ENCODE results near the gene SNX24. TPM values are rescaled to one million over a fixed set of nuclear protein-coding genes. Genes with fewer than 3 reads are reported as not detected.
"Not testable (repeated sequence)": the region's sequence is repeated elsewhere in the genome, so short reads cannot be mapped to it uniquely, and the experiment has no call there.

Gene SNX24
- total and polyA plus RNA-seq, 5 donors = 11.3 to 14.9 (median 13.4) TPM

DNA sequence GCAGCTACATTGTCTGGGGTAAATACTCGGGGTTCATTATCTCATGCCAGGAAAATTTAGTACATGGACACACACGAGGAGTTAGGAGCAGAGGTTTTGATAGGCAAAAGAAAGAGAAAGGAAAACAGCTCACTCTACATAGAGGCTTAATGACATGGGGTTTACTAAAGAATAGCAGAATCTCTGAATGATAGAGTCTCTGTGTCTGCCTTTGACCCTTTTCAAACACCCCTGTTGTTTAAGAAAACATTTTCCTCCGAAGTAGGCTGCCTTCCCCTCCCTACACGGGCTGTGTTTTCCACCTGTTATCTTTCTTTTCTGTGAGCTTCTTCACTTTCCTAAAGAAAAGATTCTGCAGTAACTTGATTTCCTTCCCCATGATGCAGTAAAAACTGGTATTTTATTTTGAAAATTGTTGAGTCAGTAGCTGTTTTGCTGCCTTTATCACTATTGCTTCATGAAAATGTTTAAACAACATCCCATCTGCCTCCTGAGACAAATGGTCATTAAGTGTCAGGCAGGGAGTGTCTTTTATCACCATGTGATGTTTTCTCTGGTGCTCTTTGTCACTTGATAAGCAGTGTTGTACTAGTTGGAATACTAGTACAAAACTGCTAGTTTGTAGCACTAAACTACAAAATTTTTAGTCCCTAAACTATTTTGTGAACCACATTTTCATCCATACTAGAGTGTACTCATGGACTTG is 114.5 kb downstream of the SNX24 start:
- WGBS = 48% methylated on average over 4 of the region's 4 CpGs
- H3K4me3 ChIP-seq (ENCODE audit: low read length) = no peak overlapping the region
- no peak overlapping the region for H3K27ac ChIP-seq (ENCODE audit: low read length)
- no peaks in the 10 kb centered on the region for H3K27me3 ChIP-seq (ENCODE audit: control insufficient read depth, insufficient read depth)
- no peaks in the 10 kb centered on the region for H3K4me1 ChIP-seq (ENCODE audit: control insufficient read depth, insufficient read depth, low read length)
- intact Hi-C loops (cut with DNase I) = no loop called here
- no peak for ATAC-seq
- DNase-seq = no peak
- H3K9me3 ChIP-seq (ENCODE audit: control insufficient read depth, low read length) = no peaks in the 10 kb centered on the region

DNA sequence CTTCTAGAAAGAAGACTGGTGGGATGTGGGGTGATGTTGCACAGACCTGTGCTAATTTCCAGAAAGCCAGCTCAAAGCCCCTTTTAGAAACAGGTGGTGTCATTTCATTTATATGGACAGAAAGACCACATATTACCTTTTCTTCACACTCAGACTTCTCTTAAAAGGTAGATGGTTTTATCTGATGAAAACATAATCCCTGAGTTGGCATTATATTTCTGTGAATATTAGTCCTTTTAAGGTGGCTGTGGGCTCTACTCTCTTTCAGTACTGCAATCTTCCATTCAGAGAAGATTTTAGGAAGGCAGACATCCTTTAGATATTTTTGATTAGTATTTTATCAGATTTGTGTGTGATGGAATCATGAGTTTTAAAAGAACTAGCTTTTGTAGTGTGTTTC is 117.9 kb downstream of the SNX24 start:
- intact Hi-C loops (cut with DNase I) = no loop called here
- DNase-seq = no peak
- H3K27ac ChIP-seq (ENCODE audit: low read length) = no peak overlapping the region
- H3K4me3 ChIP-seq (ENCODE audit: low read length) = no peak overlapping the region
- no peaks in the 10 kb centered on the region for H3K9me3 ChIP-seq (ENCODE audit: control insufficient read depth, low read length)
- no peaks in the 10 kb centered on the region for H3K4me1 ChIP-seq (ENCODE audit: control insufficient read depth, insufficient read depth, low read length)
- no peaks in the 10 kb centered on the region for H3K27me3 ChIP-seq (ENCODE audit: control insufficient read depth, insufficient read depth)
- no peak for ATAC-seq

DNA sequence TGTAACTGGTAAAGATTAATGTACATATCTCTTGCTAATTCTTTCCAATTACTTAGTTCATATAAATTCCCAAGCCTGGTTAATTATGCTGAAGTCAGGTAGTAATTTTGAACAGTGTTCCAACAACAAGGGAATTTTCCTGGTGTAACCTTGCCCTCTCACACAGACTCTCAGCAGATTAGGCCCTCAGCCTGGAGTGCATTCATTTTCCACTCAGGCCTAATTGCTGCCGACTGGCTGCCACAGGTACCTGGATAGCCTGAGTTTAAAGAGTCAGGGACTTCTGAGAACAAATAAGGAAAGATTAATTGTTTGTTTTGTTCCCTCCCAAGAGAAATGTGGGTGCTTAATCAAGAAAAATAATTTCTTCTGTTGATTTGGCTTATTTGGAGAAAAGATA is 119.7 kb downstream of the SNX24 start:
- H3K4me3 ChIP-seq (ENCODE audit: low read length) = no peak overlapping the region
- H3K9me3 ChIP-seq (ENCODE audit: control insufficient read depth, low read length) = no peaks in the 10 kb centered on the region
- WGBS = 73% methylated on average over 1 of the region's 1 CpG
- intact Hi-C loops (cut with DNase I) = no loop called here
- H3K4me1 ChIP-seq (ENCODE audit: control insufficient read depth, insufficient read depth, low read length) = no peaks in the 10 kb centered on the region
- ATAC-seq (no peak), DNase-seq (no peak)
- H3K27ac ChIP-seq (ENCODE audit: low read length) = no peak overlapping the region
- H3K27me3 ChIP-seq (ENCODE audit: control insufficient read depth, insufficient read depth) = no peaks in the 10 kb centered on the region

DNA sequence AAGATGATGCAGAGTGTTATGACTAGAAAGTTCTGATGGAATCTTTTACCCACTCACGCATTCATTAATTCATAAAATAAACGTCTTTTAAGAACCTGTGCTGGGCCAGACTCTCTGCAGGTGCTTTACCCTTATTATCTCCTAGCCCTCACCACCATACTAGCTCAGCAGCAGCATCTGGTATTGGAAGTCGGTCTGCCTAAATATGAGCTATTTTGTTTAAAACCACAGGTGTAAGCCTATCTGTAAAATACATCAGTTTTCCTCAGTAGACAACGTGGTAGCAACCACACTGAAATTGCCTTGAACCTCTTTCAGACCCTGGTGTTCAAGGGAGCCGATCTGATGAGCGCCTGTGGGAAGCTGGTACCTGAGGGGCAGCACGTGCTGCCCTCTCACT is 121.7 kb downstream of the SNX24 start:
- no peak for ATAC-seq
- Histone ChIP-seq H3K27me3 (ENCODE audit: control insufficient read depth, insufficient read depth) (no peaks in the 10 kb centered on the region), H3K9me3 (ENCODE audit: control insufficient read depth, low read length) (no peaks in the 10 kb centered on the region), H3K4me1 (ENCODE audit: control insufficient read depth, insufficient read depth, low read length) (no peaks in the 10 kb centered on the region), H3K4me3 (ENCODE audit: low read length) (no peak overlapping the region), H3K27ac (ENCODE audit: low read length) (no peak overlapping the region)
- 95% methylated on average over 7 of the region's 7 CpGs for WGBS
- intact Hi-C loops (cut with DNase I) = no loop called here
- DNase-seq = no peak

DNA sequence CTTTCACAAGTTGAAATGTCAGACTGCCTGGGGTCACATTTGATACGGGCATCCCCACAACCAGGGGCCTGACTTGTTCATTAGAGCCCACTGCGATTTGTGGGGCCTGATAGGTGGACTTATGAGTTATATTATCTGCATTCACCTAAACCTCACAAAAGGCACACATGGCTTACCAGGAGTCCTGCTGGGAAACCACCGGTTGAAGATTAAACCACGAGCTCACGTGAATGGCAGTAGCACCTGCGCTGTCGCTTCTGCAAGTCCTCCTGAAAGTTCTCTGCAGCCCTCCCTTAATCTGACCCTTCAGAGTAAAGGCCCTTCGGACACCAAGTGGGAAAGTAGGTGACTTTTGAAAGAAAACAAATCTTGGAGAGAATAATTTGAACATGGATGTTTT is 122.2 kb downstream of the SNX24 start:
- Histone ChIP-seq H3K4me1 (ENCODE audit: control insufficient read depth, insufficient read depth, low read length) (no peaks in the 10 kb centered on the region), H3K27ac (ENCODE audit: low read length) (no peak overlapping the region), H3K4me3 (ENCODE audit: low read length) (no peak overlapping the region), H3K9me3 (ENCODE audit: control insufficient read depth, low read length) (no peaks in the 10 kb centered on the region), H3K27me3 (ENCODE audit: control insufficient read depth, insufficient read depth) (no peaks in the 10 kb centered on the region)
- 83% methylated on average over 8 of the region's 8 CpGs for WGBS
- no peak for DNase-seq
- intact Hi-C loops (cut with DNase I) = no loop called here
- no peak for ATAC-seq

DNA sequence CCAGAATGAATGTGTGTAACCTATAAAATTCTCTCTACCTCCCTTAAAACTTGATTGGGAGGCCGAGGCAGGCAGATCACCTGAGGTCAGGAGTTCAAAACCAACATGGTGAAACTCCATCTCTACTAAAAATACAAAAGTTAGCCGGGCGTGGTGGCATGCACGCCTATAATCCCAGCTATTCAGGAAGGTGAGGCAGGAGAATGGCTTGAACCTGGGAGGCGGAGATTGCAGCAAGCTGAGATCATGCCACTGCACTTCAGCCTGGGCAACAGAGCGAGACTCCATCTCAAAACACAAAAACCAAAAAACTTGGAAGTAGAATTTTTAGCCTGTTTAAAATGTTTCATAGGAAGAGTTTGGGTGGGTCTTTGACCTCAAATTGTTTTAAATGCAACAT is 122.6 kb downstream of the SNX24 start:
- H3K9me3 ChIP-seq (ENCODE audit: control insufficient read depth, low read length); H3K27ac ChIP-seq (ENCODE audit: low read length); H3K4me3 ChIP-seq (ENCODE audit: low read length); H3K4me1 ChIP-seq (ENCODE audit: control insufficient read depth, insufficient read depth, low read length); DNase-seq; ATAC-seq; H3K27me3 ChIP-seq (ENCODE audit: control insufficient read depth, insufficient read depth); intact Hi-C loops (cut with DNase I): not testable (repeated sequence)
- 92% methylated on average over 6 of the region's 6 CpGs for WGBS

DNA sequence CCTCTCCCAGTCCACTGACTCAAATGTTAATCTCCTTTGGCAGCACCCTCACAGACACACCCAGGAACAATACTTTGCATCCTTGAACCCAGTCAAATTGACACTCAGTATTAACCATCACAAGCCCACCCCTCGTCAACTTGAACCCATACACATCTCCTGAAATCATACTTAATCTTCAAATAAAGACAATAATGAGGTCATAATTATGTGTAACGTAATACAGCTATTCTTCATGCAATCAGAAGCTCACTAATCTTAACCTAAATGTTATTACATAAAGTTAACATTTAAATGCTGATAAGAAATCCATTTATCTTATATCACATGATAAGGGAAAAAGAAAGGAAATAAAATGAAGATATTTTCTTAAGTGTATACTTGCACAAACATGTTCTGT is 125.9 kb downstream of the SNX24 start:
- H3K9me3 ChIP-seq (ENCODE audit: control insufficient read depth, low read length) = no peaks in the 10 kb centered on the region
- intact Hi-C loops (cut with DNase I) = no loop called here
- no peak overlapping the region for H3K4me3 ChIP-seq (ENCODE audit: low read length)
- no peaks in the 10 kb centered on the region for H3K4me1 ChIP-seq (ENCODE audit: control insufficient read depth, insufficient read depth, low read length)
- H3K27ac ChIP-seq (ENCODE audit: low read length) = no peak overlapping the region
- WGBS = 95% methylated on average over 2 of the region's 2 CpGs
- ATAC-seq = no peak
- no peaks in the 10 kb centered on the region for H3K27me3 ChIP-seq (ENCODE audit: control insufficient read depth, insufficient read depth)
- DNase-seq = no peak

DNA sequence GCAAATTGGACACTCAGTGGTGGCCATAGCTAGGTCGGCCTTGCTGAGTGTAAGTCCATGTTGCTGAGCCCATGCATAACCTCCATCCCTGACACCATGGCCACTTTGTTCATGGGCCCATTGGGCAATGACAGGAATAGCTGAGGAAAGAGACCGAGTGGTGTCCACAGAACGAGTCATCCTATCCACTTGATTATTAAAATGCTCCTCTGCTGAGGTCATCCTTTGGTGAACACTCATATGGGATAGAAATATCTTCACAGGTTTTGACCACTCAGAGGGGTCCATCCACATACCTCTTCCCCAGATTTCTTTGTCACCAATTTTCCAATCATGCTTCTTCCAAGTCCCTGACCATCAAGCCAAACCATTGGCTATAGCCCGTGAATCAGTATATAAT is 127.5 kb downstream of the SNX24 start:
- intact Hi-C loops (cut with DNase I) = no loop called here
- no peak overlapping the region for H3K27ac ChIP-seq (ENCODE audit: low read length)
- H3K27me3 ChIP-seq (ENCODE audit: control insufficient read depth, insufficient read depth) = no peaks in the 10 kb centered on the region
- 97% methylated on average over 4 of the region's 4 CpGs for WGBS
- ATAC-seq (no peak), DNase-seq (no peak)
- H3K9me3 ChIP-seq (ENCODE audit: control insufficient read depth, low read length) = no peaks in the 10 kb centered on the region
- H3K4me1 ChIP-seq (ENCODE audit: control insufficient read depth, insufficient read depth, low read length) = no peaks in the 10 kb centered on the region
- H3K4me3 ChIP-seq (ENCODE audit: low read length) = no peak overlapping the region

DNA sequence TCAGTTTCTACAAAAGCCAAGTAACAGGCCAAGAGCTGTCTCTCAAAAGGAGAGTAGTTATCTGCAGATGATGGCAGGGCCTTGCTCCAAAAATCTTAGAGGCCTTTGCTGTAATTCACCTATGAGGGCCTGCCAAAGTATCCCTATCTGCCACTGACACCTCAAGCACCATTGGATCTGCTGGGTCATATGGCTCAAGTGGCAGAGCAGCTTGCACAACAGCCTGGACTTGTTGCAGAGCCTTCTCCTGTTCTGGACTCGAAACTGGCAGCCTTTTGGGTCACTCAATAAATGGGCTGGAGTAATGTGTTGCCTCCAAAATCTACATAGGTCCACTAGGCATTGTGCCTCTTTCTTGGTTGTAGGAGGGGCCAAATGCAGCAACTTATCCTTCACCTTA is 128.3 kb downstream of the SNX24 start:
- H3K27me3 ChIP-seq (ENCODE audit: control insufficient read depth, insufficient read depth); ATAC-seq; H3K4me3 ChIP-seq (ENCODE audit: low read length); DNase-seq; H3K4me1 ChIP-seq (ENCODE audit: control insufficient read depth, insufficient read depth, low read length); H3K27ac ChIP-seq (ENCODE audit: low read length); intact Hi-C loops (cut with DNase I); H3K9me3 ChIP-seq (ENCODE audit: control insufficient read depth, low read length): not testable (repeated sequence)
- WGBS = 90% methylated on average over 1 of the region's 1 CpG

DNA sequence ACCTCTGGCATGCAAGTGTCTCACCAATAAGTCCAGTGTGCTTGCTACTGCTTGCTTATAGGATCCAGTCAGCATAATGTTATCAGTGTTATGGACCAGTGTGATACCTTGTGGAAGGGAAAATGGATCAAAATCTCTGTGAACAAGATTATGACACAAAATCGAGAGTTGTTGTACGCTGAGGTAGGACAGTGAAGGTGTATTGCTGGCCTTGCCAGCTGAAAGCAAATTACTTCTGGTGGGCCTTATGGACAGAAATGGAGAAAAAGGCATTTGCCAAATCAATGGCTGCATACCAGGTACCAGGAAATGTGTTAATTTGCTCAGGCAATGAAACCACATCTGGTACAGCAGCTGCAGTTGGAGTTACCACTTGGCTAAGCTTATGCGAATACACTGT is 128.8 kb downstream of the SNX24 start:
- H3K4me3 ChIP-seq (ENCODE audit: low read length); H3K27ac ChIP-seq (ENCODE audit: low read length); H3K9me3 ChIP-seq (ENCODE audit: control insufficient read depth, low read length); intact Hi-C loops (cut with DNase I); ATAC-seq; H3K4me1 ChIP-seq (ENCODE audit: control insufficient read depth, insufficient read depth, low read length); DNase-seq; H3K27me3 ChIP-seq (ENCODE audit: control insufficient read depth, insufficient read depth): not testable (repeated sequence)
- WGBS = 97% methylated on average over 3 of the region's 3 CpGs

DNA sequence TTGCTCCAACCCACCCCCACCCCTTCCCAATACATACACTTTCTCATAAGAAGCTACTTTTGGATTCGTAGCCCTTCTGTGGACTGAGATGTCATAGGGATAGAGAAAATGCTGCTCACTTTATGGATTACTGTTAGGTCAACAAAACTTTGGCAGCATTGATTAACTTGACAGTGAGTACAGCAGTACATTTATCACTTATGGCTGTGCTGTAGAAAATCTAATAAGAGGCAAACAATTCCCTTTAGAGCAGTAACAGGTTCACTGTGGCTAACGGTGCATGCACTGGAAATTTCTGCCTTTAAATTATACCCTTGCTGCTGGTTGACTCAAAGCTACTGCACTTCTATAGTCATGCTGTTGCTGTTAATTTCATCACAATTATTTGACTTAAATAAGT is 131.9 kb downstream of the SNX24 start:
- Histone ChIP-seq H3K4me3 (ENCODE audit: low read length) (no peak overlapping the region), H3K27me3 (ENCODE audit: control insufficient read depth, insufficient read depth) (no peaks in the 10 kb centered on the region), H3K9me3 (ENCODE audit: control insufficient read depth, low read length) (no peaks in the 10 kb centered on the region), H3K27ac (ENCODE audit: low read length) (no peak overlapping the region), H3K4me1 (ENCODE audit: control insufficient read depth, insufficient read depth, low read length) (no peaks in the 10 kb centered on the region)
- DNase-seq (no peak), ATAC-seq (no peak)
- WGBS = 88% methylated on average over 2 of the region's 2 CpGs
- intact Hi-C loops (cut with DNase I) = no loop called here

DNA sequence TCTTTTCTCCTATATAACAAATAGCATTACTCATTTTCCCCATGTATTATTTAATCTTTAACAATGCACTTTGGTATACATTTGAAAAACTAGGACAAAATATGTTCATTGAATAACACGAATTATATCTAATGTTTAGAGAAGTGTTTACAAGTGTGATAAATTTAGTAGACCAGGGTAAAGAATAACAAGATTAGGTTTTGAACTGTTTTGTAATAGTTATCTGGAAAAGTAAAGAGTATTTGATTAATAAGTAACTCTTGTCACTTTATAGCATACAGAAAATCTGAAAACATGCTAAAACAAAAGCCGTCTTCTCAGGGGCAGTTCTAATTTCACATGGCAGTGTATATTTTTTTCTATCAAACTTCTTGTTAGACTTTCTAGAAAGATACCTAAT is 132.7 kb downstream of the SNX24 start:
- Histone ChIP-seq H3K27ac (ENCODE audit: low read length) (no peak overlapping the region), H3K4me3 (ENCODE audit: low read length) (no peak overlapping the region), H3K27me3 (ENCODE audit: control insufficient read depth, insufficient read depth) (no peaks in the 10 kb centered on the region), H3K4me1 (ENCODE audit: control insufficient read depth, insufficient read depth, low read length) (no peaks in the 10 kb centered on the region), H3K9me3 (ENCODE audit: control insufficient read depth, low read length) (no peaks in the 10 kb centered on the region)
- ATAC-seq (no peak), DNase-seq (no peak)
- intact Hi-C loops (cut with DNase I) = no loop called here
- WGBS = 81% methylated on average over 2 of the region's 2 CpGs
